HT1080 (cell line): ENCODE results near the gene PRDX5. TPM values are rescaled to one million over a fixed set of nuclear protein-coding genes. Genes with fewer than 3 reads are reported as not detected.

Experiments used
- DNase-seq: peaks from one replicate; pipeline ENCODE4 v3.0.0-alpha.2; 2015; ENCODE audit warnings: low read depth
- total RNA-seq: library from RNA; depleted of rRNA; stranded (reverse); fragments of >200 nt; shearing (Covaris generic); gene quantifications from 2 replicates; pipeline ENCODE4 v1.2.3, GENCODE V29; 2014

PRDX5 gene
- total RNA-seq, 1 experiment from 2014 or later, result 274 TPM

GRCh38 chr11:64343767-64344559 is 26.0 kb downstream of the PRDX5 start:
- peak; percentile 27 for DNase-seq

- DNase-seq, result no peak
Observed at GRCh38 chr11:64344787-64345186, 26.9 kb downstream of the PRDX5 start.

GRCh38 chr11:64347193-64347867 is 29.4 kb downstream of the PRDX5 start:
- peak; percentile 35 for DNase-seq

GRCh38 chr11:64348383-64349024 is 30.6 kb downstream of the PRDX5 start:
- DNase-seq, result no peak

GRCh38 chr11:64349025-64349387 is 31.1 kb downstream of the PRDX5 start:
- no peak for DNase-seq

GRCh38 chr11:64349404-64349803 is 31.5 kb downstream of the PRDX5 start:
- no peak for DNase-seq

GRCh38 chr11:64351136-64351631 is 33.3 kb downstream of the PRDX5 start:
- DNase-seq, result no peak

- DNase-seq, result no peak
Observed at GRCh38 chr11:64352099-64352994, 34.4 kb downstream of the PRDX5 start.

GRCh38 chr11:64352995-64353714 is 35.2 kb downstream of the PRDX5 start:
- DNase-seq, result no peak

GRCh38 chr11:64353715-64354506 is 36.0 kb downstream of the PRDX5 start:
- DNase-seq, result no peak

GRCh38 chr11:64355078-64355940 is 37.4 kb downstream of the PRDX5 start:
- peak; percentile 88 for DNase-seq

GRCh38 chr11:64356498-64357411 is 38.8 kb downstream of the PRDX5 start:
- DNase-seq, result peak; percentile 63

GRCh38 chr11:64357446-64357845 is 39.5 kb downstream of the PRDX5 start:
- DNase-seq, result no peak

- DNase-seq, result peak; percentile 83
Observed at GRCh38 chr11:64357904-64358535, 40.1 kb downstream of the PRDX5 start.

- DNase-seq, result no peak
Observed at GRCh38 chr11:64358536-64358906, 40.6 kb downstream of the PRDX5 start.

GRCh38 chr11:64358907-64359711 is 41.2 kb downstream of the PRDX5 start, which contains the start of gene RPS6KA4:
Gene RPS6KA4 (plus strand): TSS chr11:64359162. CDS start chr11:64359236, 74 bp downstream.
- peak; percentile 60 for DNase-seq
